C4-2B (cell line): ENCODE measurements around the gene TMEM272.
A peak's percentile ranks its signal among the peaks of the same experiment; 100 is the strongest.

ENCODE experiments used
- H3K27ac ChIP-seq: fragments of 450-650 bp; 2 replicates; pipeline ENCODE4 v1.5.1; 2017
- ZFX ChIP-seq: fragments of 450-650 bp; IDR thresholded peaks from 2 replicates; pipeline ENCODE4 v1.6.1; 2017
- TF ChIP-seq, protein P1 (sequence below): fragments of 450-650 bp; conservative IDR thresholded peaks from 2 replicates; pipeline ENCODE4 v1.5.1; 2017; ENCODE audit warnings: mild to moderate bottlenecking

The TMEM272 gene, protein sequence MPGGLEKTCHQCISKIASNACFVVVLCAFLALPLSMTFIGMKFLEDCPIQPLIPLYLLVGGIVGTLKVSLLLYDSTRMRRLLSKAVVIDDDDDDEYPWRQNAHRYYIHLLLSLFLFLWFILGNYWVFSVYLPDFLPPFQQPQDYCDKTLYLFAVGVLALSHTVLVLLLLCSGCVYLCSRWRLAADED

DNA sequence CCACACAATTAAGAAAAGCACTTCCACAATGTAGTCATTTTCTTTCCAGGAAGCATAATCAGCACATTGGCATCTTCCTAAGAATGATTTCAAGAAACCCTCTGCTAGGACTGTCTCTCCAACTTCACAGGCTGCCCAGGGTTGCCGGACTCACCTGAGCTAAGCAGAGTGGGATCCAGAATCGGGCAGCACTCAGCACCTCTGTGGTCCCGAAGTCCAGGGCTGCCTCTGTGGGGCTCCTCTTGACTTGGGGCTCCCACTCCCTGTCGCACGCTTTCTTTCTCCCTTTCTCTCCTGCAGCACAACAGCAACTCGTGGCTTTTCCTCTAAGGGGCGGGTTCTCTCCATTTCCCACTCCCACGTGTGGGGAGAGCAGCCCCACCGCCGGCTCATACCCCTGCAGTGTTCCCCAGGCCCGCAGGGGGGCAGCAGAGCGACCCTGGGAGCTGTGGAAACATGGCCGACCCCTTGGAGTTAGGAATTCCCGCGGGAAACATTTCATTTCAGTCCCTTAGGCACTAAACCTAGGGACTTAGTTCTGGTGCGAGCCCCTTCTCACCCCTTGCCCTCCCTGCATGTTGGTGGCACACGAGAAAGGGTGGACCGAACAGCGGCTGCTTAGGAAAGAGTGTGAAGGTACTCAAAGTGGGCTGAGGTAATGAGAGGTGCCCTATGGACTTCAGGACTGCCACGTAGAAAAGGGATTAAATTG lies at the start of gene TMEM272:
TSS of gene TMEM272 (minus strand) at position 316 of the 712 bp plus-strand sequence. CDS start 6,647 bp downstream, outside the sequence.
- no peak for TF ChIP-seq ZFX
- TF ChIP-seq, protein P1, sequence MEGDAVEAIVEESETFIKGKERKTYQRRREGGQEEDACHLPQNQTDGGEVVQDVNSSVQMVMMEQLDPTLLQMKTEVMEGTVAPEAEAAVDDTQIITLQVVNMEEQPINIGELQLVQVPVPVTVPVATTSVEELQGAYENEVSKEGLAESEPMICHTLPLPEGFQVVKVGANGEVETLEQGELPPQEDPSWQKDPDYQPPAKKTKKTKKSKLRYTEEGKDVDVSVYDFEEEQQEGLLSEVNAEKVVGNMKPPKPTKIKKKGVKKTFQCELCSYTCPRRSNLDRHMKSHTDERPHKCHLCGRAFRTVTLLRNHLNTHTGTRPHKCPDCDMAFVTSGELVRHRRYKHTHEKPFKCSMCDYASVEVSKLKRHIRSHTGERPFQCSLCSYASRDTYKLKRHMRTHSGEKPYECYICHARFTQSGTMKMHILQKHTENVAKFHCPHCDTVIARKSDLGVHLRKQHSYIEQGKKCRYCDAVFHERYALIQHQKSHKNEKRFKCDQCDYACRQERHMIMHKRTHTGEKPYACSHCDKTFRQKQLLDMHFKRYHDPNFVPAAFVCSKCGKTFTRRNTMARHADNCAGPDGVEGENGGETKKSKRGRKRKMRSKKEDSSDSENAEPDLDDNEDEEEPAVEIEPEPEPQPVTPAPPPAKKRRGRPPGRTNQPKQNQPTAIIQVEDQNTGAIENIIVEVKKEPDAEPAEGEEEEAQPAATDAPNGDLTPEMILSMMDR, result peak; percentile 88
- H3K27ac ChIP-seq, result no peak within 1 kb of the TSS

DNA sequence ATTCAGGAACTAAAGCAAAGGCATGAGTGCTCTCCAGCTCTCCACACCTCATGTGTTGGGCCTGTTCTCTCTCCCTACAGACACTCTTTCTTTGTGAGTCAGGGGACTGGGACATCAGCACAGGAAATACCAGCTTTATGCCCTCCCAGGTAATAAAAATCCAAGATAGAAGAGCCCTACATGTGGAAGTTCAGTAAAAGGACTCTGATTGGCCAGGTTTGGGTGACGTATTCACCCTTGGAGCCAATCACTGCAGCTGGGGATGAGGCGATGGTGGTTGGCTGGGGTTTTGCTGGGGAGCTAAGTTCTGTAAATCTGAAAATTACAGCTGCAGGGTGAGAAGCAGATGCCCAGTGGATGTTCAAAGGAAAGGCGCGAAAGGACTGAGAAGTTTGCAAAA lies 49.3 kb upstream of the TMEM272 start:
- TF ChIP-seq, protein P1, result no peak
- TF ChIP-seq ZFX, result no peak
- no peak overlapping the region for H3K27ac ChIP-seq

DNA sequence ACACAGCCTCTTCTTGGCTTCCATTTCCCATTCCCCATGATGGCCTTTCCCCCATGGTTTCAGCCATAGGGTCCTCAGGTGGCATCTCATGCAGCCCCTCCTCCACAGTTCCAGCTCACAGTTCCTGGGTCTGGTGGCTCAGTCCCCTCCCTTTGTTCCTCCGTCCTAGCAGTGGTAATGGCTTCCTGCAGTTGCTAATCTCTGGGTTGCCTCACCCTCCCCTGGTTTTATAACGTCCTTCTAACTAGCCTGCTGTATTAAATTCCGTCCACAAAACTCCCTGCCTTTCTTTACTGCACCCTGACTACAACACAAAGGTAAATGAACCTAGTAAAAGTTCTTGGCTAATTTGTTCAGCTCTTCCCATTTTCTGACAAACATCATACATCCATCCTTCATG lies 47.7 kb upstream of the TMEM272 start:
- no peak for TF ChIP-seq ZFX
- TF ChIP-seq, protein P1, result no peak
- no peak overlapping the region for H3K27ac ChIP-seq

DNA sequence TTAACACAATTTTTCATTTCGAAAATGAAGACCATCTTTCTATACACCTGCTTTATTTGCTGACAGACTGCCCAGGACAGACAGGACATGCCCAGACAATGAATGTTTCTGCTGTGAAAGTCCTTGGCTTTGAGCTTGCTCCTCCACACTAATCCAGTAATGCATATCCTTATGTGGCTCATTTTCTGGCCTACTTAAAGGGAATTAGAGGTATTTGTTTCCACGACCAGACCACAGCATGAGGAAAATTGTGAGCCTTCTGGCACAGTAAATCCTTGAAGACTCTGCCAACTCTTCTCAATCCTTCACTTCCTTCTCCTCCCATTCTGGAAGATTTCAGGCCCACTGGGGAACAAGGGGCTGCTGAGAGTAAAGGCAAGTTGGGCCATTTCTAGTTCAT lies 42.5 kb upstream of the TMEM272 start:
- TF ChIP-seq, protein P1, result no peak
- TF ChIP-seq ZFX, result no peak
- H3K27ac ChIP-seq, result no peak overlapping the region

DNA sequence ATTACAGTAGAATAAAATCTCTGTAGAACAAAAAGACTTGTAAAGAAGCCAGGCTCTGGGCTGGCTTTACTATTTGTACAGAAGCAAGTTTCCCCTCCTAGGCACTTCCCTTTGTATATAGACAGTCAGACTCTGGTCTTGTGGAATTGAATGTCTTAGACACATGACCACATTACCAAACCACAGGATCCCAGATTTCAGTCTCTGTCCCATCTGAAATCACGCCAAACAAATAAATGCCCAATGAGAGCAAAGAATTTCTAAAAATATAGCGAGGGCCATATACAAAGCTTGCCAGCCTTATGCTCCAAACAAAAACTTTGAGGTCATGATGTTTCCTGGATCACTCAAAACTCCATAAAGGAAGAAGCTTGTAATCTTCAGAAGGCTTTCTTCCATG lies 40.7 kb upstream of the TMEM272 start:
- no peak overlapping the region for H3K27ac ChIP-seq
- no peak for TF ChIP-seq ZFX
- TF ChIP-seq, protein P1, result no peak

DNA sequence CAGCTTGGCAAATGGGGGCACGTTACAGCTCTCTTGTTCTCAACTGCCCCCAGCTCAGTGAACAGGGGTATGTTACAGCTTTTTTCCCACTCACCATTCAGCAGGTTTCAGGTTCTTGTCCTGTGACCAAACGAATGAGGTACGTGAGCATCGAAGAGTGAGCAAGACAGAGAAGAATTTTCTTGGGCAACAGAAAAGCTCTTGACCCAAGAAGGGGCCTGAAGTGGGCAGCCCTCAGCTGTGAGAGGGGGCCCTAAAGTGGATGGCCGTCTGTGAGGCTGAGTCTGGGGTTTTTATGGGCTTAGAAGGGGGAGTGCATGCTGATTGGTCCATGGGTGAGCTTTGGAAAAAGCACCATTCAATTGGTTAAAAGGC lies 38.2 kb upstream of the TMEM272 start:
- TF ChIP-seq, protein P1, result no peak
- TF ChIP-seq ZFX, result no peak
- H3K27ac ChIP-seq, result no peak overlapping the region

DNA sequence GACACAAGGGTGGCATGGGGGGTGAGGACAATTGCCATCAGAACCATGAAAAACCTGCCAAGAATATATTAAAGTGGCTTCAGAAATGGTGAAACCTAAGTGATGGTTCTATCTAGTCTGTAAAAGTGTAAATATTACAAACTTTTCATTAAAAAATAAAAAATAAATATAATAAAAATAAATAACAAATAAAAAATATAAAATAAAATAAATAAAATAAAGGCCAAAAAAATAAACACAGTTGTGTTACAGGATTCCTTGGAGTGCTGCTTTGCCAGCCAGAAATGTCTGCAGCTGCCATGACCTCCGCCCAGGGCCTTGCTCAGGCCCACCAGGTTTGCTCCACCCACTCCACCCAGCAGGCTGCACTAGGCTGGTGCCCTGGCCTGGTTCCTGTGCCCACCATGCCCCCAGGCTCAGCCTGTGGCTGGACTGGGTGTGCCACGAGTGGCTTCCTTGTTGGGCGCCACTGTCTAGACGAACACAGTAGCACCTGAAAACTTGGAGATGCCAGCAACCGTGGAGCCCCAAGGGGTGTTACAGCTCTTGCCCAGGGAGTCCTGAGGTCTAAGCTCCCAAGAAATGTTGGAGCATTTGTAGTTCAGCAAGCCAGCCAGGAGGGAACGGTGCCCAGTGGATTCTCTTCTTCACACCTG lies 37.7 kb upstream of the TMEM272 start:
- H3K27ac ChIP-seq, result no peak overlapping the region
- TF ChIP-seq, protein P1, result no peak
- TF ChIP-seq ZFX, result no peak
